Measurements from ENCODE around the gene ETNK1.
A peak's percentile ranks its signal among the peaks of the same experiment; 100 is the strongest.
"Not testable (repeated sequence)": the region's sequence is repeated elsewhere in the genome, so short reads cannot be mapped to it uniquely, and the experiment has no call there.

The ETNK1 gene

GRCh38 chr12:22689876-22690275 lies 64.9 kb downstream of the ETNK1 start:
- no peak for DNase-seq (ENCODE audit: low read depth)

DNA sequence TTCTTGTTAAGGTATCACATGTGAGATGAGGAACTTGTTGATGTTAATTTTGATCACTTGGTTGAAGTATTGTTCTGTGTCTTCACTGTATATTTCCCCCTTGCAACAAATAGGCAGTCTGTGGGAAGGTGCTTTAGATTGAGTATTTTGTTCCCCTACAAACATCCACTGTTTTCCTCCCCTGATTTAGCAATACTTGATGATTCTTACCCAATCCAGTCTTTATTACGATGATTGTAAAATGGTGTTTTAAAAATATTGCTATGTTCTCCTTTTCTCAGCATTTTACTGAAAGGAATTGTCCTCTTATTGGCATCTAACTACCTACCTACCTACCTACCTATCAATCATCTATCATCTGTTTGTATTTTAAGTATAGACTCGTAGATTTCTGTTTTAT lies 66.3 kb downstream of the ETNK1 start:
- DNase-seq (ENCODE audit: low read depth): no peak

DNA sequence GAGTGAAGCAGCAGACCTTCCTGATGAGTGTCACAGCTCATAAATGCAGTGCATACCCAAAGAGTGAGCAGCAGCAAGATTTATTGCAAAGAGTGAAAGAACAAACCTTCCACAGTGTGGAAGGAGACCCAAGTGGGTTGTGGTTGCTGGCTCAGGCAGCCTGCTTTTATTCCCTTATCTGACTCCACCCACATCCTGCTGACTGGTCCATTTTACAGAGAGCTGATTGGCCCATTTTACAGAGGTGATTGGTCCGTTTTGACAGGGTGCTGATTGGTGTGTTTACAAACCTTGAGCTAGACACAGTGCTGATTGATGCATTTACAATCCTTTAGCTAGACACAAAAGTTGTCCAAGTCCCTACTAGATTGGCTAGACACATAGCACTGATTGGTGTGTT lies 67.5 kb downstream of the ETNK1 start:
- peak; percentile 7 for DNase-seq (ENCODE audit: low read depth)

- DNase-seq (ENCODE audit: low read depth): no peak
Observed at GRCh38 chr12:22692964-22693555, 68.1 kb downstream of the ETNK1 start.

DNA sequence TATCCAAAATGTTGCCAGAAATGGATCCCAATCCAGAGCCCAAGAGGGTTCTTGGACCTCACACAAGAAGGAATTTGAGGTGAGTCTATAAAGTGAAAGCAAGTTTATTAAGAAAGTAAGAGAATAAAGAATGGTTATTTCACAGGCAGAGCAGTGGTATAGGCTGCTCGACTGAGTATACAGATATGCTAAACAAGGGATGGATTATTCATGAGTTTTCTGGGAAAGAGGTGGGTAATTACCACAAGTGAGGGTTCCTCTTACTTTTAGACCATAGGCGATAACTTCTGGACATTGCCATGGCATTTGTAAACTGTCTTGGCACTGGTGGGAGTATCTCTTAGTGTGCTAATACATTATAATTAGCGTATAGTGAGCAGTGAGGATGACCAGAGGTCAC lies 73.6 kb downstream of the ETNK1 start:
- DNase-seq (ENCODE audit: low read depth): no peak

DNA sequence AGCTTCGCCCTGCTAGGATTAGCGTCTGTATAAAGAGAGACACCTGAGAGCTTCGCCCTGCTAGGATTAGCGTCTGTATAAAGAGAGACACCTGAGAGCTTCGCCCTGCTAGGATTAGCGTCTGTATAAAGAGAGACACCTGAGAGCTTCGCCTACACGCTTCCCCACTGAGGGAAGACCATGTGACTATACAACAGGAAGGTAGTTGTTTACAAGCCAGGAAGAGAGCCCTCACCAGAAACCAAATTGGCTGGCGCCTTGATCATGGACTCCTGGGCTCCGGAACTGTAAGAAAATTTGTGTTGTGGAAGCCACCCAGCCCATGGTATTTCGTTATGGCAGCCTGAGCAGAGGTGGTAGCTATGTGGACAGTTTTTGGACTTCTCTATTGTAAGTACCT lies 74.7 kb downstream of the ETNK1 start:
- not testable (repeated sequence) for DNase-seq (ENCODE audit: low read depth)

DNA sequence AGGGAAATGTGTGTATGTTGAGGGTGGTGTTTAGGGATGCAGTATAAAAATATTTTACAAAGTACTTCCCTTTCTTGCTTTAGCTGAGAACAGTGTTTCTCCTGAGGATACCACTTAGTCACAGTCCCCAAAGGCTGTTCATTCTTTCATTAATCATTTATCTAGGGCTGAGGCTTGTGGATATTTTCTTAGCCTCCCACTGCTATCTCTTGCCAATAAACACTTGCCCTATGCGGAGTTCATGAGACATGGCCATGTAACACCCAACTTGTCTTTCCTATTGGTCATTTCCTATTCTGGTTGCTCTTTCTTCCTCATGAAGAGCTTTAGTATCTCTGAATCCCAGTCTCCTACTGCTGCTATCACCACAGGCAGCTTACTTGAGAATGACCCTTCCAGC lies 75.1 kb downstream of the ETNK1 start:
- no peak for DNase-seq (ENCODE audit: low read depth)

DNA sequence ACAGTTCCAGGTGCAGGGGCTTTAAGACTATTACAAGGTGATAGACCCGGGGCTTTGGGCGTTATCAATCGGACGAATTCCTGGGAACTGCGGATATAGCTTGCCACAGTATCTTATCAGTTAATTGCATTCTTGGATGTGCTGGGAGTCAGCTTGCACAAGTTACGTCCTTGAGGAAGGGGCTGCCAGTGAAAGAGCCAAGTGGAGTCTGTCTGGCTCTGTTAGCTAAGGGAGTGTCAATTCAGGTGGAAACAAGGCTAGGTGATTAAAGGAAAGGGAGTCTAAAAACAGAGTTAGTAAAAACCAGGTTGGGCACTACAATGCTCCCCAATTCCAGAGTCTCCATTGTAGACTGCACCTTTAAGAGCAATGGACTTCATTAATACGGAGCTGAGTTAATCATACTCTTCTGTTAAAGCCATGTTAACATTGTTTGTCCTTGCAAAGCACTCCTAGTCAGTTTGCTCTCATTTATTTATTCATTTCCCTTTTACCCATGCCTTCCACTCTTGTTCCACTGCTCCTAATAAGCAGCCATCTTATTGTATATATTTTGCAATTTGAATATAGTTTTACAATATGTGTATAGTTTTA lies 76.3 kb downstream of the ETNK1 start:
- not testable (repeated sequence) for DNase-seq (ENCODE audit: low read depth)

DNA sequence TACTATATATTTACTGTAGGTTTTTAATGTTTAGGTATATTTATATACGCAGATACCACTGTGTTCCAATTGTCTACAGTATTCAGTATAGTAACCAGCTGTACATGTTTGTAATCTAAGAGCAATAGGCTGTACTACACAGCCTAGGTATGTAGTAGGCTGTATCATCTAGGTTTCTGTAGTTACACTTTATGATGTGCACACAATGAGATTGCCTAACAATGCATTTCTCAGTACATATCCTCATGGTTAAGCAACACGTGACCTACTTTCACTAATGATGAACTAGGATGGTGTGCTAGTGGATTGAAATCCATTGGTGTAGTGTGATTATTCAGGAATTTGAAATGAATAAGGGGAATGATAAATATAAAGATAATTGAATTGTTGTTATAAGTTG lies 77.7 kb downstream of the ETNK1 start:
- DNase-seq (ENCODE audit: low read depth): peak; percentile 66

DNA sequence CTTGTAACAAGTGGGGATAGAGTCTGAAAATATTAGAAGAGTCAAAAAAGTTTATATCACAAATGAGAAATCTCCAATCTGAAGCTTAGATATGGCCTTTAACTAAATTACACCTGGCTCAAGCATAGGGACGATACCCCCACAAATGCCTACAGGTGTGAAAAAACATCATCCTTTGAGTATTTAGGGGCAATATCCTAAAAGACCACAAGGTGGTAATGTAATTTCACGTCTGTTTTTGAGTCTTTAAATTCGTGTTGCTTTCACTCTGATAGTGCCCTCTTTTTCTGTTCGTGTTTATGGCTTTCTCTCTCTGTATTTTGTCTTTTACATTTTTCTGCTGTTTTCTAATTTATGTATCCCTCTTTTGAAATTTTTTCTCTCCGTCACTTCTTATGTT lies 84.3 kb downstream of the ETNK1 start:
- no peak for DNase-seq (ENCODE audit: low read depth)

GRCh38 chr12:22712083-22712482 lies 87.1 kb downstream of the ETNK1 start:
- DNase-seq (ENCODE audit: low read depth): no peak

- no peak for DNase-seq (ENCODE audit: low read depth)
Observed at GRCh38 chr12:22715254-22715653, 90.3 kb downstream of the ETNK1 start.

DNA sequence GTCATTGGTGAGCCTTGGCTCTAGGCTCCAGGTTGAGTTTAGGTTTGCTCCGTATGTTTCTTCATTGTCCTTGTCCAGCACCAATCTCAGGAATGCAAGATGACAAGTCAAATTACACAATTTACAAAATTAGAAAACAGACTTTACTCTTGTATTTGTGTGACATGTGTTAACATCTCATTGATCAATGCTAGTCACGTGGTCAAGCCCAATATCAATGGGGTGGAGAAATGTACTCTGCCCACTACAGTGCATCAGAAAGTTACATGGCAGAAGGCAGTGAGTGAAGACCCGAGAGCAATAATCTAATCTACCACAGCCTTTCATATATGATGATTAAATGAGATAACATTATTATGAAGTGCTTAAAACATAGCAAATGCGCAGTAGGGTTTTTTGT lies 94.8 kb downstream of the ETNK1 start:
- no peak for DNase-seq (ENCODE audit: low read depth)

DNA sequence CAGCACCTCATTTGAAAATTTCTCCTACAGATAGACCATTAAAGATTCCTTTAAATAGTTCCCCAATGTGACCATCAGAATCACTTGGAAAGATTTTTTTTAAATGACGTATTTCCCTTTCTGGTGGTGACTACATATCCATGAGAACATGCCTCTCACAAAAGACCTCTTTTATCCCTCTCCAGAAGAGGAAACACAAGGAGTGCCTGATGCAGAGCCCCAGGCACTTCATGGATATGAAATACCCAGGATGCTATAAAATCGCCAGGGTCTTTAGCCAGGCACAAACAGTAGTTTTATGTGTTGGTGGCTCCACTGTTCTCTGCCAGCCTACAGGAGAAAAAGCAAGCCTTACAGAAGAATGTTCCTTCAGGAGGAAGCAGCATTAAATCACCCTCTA lies 97.1 kb downstream of the ETNK1 start:
- DNase-seq (ENCODE audit: low read depth): no peak

DNA sequence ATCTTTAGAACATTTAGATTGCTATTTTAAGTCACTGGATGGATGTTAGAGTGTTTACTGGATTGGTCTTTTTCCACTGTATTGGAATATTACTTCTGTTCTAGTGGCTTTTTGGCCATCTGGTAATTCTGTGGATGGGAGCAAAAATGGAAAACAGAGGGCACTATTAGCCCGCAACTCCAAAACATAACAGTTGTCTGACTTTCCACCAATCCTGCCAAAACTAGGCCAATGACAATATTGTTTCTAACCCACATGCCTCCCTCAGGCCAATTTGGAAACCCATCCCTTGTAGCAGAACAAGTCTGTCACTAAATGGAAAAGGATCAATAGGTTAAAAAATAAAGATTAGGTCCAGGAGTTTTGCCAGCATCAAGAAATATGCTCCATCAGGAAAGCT lies 97.8 kb downstream of the ETNK1 start:
- DNase-seq (ENCODE audit: low read depth): no peak

DNA sequence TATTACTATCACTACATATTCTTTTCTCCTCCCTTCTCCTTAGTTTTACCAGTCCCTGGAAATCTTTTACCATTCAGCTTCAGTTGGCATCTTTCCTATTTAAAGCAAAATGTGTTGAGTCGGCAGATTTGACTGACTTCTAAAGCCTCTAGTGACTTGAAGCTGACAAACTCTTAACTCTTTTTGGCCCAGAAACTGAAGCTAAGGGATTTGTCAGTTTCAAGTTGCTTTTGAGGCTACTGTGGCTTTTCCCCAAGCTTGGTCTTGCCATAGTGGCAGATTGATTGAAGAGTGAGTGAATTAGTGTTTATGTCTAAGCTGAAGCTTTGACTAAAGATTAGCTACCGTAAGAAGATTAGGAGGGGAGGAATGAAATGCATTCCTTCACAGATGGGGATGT lies 104.0 kb downstream of the ETNK1 start:
- no peak for DNase-seq (ENCODE audit: low read depth)

DNA sequence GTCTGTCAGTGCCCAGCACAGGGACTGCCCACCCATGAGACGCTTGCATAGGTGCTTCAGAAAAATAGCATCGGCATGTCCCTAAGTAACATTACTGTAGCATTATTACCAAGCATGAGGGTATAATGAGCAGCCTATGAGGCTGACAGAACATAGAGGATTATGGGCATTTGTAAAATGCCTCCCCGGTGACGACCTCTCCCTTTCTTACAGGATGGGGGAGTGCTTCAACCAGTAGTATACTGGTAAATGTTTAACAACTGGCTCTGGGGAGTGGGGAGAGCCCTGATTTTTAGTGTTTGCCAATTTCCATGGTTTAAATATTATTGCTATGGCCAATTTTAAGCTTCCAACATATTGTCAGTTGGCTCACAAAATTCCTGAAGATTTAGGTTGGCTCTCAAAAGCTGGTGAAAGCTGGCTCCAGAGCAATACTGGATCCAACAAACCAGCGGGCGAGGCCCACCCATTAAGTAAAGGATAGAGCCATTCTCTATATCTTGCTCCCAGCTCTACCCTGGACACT lies 104.5 kb downstream of the ETNK1 start:
- DNase-seq (ENCODE audit: low read depth): no peak

DNA sequence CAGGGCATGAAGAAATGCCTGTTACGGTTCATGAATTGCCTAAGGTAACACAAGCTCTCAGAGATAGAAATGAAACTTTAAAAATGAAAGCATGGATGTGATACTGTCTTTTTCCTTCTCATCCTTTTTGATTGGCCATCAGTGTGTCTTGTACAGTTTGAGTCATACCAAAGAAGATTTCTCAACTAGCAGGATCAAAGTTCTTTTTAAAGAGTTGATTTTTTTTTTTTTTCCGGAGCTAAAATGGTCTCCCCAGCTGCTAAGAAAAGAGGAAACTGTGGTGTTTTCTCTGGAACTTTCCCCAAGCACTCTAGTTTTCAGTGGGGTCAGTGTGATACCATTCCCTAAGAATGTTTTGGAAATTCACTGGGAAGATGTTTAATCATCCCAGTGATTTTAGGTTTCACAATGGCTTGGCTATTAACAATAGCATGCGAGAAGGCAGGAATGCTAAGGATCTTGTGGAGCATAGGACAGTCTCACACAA lies 105.0 kb downstream of the ETNK1 start:
- peak; percentile 13 for DNase-seq (ENCODE audit: low read depth)

GRCh38 chr12:22731236-22731635 lies 106.3 kb downstream of the ETNK1 start:
- DNase-seq (ENCODE audit: low read depth): no peak

DNA sequence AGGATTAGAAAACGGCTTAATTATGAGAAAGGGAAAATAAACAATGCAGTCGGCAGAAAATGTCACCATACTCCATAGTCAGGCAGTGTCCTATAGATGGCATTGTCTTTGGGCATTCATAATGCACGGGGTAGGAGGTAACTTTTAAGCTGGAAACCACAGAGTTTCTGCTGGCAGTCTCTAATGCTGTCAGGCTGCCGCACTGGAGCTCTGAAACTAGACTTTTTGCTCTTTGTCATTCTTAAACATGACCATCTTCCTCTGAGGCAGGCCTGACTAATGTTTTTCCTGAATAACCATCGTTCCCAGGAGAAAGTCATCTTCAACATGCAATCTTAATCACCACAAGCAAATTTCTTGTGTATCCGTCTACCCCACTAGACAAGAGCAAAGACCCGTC lies 108.8 kb downstream of the ETNK1 start:
- DNase-seq (ENCODE audit: low read depth): no peak

GRCh38 chr12:22738945-22739344 lies 114.0 kb downstream of the ETNK1 start:
- no peak for DNase-seq (ENCODE audit: low read depth)

Data from amniotic epithelial cell (primary cell).